T-helper 2 cell treated with Interferon-gamma antibody and Interleukin-4, amounts not matched to agents 100 ng/mL and 5 ng/mL, for 36 hours (primary cell): ENCODE measurements around the gene NINL. TPM values are rescaled to one million over a fixed set of nuclear protein-coding genes. Genes with fewer than 3 reads are reported as not detected.

ENCODE experiments used
- intact Hi-C: fragments of 100-400 bp; cut with micrococcal nuclease; formaldehyde crosslinking; loops from one replicate; pipeline ENCODE4 v1.15.1; 2023
- total RNA-seq: library from RNA; stranded (reverse); gene quantifications from 2 replicates; pipeline ENCODE4 v1.2.3, GENCODE V29; 2022

NINL gene
- total RNA-seq, 1 donor from 2014 or later: 3.4 TPM

DNA sequence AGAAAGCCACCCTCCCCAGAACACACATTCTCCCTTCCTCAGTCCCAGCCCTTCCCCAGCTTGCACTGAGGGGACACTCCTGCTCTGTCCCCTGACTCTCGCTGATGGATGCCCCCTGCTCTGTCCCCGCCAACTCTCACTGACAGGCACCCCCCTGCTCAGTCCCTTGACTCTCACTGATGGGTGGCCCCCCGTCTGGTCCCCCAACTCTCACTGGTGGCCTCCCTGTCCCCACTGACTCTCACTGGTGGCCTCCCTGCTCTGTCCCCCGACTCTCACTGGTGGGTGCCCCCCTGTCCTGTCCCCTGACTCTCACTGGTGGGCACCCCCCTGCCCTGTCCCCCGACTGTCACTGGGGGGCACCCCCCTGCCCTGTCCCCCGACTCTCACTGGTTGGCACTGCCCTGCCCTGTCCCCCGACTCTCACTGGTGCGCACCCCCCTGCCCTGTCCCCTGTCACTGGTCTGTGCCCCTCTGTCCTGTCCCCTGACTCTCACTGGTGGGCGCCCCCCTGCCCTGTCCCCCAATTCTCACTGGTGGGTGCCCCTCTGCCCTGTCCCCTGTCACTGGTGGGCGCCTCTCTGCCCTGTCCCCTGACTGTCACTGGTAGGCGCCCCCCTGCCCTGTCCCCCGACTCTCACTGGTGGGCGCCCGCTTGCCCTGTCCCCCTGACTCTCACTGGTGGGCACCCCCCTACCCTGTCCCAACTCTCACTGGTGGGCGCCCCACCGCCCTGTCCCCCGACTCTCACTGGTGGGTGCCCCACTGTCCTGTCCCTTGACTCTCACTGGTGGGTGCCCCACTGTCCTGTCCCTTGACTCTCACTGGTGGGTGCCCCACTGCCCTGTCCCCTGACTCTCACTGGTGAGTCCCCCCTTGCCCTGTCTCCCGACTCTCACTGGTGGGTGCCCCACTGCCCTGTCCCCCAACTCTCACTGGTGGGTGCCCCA, 116.9 kb downstream of the NINL start:
- intact Hi-C loops: no loop called here

DNA sequence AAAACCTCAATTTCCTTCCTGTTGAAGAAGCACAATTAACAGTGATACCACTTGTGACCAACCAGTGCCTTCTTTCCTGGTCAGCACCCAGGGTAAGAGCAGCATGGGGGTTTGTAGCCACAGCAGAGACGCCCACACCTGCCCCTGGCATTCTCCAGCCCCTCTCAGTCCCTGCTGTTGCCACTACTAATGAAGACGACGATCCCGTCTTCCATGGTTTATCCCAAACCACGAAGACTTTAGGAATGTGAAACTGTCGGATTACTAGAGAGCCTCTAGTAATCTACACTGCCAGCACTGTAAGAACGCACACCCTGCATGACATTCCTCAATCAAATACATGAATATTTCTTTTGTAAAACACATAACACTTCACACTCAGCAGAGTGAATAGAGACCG, 117.9 kb downstream of the NINL start:
- intact Hi-C loops: no loop called here

DNA sequence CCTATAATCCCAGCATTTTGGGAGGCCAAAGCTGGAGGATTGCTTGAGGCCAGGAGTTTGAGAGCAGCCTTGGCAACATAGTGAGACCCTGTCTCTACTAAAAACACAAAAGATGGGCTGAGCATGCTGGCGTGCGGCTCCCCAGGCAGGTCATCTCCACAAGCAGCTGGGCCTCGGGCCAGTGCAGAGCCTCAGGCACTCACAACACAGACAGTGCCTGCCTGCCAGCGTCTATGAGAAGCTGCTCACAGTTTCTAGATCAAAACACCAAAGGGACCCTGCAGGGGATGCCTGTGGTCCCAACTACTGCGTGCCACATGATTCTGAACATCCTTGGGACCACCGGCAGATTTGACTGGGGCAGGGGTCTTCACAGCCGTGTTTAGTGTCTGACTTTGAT, 118.5 kb downstream of the NINL start:
- intact Hi-C loops: no loop called here

DNA sequence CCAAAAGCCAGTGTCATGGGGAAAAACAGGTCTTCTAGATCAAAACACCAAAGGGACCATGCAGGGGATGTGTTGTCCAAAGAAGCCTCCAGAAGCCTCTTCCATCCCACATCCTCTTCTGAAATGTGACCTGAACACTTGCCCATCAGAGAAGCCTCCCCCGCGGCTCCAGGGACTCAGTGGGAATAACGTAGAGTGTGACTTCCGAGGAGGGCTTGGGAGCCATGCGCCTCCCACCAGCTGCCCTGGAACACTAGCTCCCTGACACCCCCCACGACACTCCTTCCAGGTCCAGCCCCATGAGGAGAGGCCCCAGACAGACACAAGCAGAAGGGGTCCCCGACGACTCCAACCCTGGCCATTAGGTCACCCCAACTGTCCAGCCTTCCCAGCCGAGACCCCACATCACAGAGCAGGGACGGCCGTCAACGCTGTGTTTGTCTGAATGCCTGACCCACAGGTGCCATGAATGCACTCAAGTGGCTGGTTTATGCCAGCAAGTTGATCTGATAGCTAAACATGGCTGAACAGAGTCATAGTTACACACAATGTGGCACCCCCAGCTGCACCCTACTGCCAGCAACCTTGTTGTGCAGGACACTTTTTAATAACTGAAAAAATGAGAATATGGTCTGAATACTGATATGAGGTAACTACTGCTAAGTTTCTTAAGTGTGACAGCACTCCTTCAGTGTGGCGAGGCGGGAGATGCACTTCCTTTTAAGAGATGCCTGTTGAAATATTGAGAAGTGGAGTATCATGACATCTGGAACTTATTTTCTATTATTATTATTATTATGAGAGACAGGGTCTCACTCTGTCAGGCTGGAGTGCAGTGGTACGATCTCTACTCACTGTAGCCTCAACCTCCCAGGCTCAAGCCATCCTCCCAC, 119.8 kb downstream of the NINL start:
- intact Hi-C loops: no loop called here

DNA sequence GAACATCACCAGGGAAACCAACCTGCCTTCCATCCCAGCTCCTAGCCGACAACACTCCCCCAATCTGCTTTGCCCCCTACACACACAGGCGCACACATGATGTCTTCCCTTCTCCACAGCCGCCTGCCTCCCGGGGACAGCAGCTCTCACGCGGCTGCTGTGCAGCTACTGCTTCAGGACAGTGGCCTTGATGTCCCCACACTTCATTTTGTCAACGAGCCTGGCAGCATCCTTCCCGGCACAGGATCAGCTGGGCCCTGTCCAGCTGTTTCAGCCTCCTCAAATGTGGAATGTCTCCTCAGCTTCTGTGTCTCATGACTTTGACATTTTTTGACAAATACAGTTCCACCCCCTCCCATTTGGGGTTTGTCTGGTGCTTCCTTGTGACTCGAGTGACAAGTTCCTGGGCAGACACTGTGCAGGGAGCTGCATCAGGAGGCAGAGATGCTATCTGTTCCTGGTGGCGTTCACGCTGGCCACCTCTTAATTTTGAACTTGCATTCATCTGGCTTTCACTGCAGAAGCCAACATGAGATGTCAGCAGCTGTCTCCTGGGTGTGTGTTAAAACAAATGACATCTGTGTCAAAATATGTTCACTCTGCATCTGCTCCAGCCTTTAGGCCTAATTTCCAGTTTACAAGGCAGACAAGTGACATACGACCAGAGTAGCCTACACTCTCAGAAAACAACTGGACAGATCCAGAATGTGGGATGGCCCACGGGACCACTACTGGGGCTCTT, 120.7 kb downstream of the NINL start:
- intact Hi-C loops: no loop called here

DNA sequence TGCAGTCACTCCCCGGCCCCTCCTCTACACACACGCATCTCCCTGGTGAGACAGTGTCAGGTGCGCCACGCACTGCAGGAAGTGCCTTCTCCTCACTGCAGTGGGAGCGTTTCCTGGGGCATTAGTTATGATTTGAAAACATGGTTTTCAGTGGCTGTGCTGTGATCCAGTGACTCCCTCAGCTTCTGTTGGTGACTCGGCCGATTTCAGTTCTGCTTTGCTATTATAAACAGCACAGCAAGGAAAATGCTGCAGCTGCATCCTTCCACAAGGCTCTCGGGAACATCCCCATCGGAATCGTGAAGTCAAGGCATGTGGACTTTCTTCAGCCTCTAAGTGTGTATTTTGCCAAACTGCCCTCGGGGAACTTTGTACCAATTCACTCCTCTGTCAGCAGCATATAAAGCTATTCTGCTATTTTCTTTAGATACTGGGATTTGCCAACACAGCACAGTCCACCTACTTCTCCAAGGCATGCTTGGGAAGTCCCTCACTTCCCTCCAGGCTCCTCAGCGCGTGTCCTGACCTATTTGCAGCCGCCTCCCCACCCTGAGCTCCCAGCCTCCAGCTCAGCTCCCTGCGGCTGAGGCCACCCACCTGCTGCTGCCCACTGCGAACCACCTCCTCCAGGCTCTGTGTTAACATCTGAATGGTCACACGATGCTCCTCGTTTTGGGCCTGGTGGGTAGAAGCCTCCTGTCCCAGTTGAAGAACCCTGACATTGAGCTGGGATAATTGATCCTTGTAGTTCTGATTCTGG, 123.4 kb downstream of the NINL start:
- intact Hi-C loops: no loop called here

DNA sequence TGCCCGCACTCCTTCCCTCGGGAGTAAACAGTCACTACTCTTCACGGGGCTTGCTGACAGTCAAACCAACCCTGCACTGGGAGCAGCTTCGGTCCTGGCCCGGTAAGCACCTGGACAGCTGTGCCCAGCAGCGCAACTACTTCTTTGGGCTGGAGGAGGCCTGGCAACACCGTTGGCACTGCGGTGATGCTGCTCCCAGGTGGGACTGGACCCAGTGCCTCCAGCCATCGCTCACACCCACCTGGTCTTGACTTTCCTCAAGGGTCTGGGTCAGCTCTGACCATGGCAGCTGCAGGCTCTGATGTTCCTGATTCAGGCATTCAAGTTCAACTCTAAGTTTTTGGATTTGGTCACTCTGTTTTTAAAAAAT, 124.1 kb downstream of the NINL start:
- intact Hi-C loops: no loop called here

DNA sequence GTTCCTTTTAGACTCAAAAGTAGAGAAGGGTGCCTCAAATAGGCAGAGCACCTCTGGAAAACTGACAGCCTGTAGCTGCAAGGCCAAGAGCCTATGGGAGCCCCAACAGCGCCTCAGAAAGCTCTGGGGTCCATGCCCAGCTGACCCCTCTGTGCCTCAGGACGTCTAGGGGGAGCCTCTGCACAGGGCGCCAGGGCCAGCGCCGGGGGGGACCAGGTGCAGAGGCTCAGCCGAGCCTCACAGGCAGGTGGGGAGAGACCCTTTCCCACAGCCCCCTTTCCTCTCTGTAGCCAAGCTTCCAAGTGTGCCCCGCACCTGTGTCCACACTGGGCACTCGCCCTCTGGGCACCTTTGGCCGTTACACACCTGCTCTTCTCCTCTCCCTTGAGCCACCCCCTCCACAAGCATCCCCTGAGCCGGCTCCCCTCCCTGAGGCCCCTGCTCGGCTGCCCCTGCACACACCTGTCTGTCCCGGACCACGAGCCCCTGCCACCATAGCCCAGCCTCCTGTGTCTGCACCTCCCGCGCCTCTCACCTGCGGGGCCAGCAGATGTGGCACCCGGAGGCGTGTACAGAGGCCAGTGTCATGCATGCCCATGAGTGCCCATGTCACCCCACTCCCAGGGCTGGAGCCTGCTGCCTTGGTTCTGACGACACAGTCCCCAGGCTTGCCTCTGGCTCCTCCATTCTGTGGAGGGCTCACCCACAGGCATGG, 124.6 kb downstream of the NINL start:
- intact Hi-C loops: no loop called here

DNA sequence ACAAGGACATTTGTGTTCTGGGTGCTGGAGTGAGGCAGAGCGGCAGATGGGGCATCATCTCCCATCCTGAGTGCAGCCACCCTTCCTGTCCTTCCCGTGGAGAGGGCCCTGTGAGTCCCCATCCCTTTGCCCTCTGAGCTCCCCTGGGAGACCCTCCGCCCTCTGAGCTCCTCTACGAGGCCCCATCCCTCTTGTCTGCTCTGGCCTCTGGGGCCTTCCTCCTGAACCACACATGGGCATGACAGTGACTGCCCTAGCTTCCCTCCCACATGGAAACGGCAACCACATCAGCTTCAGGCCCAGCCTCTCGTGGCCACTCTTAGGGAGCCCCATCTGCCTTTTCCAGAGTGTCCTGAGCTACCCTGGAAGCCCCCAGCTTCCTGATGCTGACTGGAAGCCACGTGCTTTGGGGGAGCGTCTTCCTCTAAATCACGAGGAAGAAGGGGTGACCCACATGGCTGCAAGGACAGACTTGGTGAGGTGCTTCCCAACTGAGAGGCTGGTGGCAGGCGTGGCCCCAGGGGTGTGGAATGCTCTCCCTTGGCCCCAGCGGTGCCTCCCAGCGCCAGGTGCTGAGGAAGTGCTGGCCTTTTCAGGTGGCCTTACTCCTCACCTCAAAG, 125.3 kb downstream of the NINL start:
- intact Hi-C loops: no loop called here

DNA sequence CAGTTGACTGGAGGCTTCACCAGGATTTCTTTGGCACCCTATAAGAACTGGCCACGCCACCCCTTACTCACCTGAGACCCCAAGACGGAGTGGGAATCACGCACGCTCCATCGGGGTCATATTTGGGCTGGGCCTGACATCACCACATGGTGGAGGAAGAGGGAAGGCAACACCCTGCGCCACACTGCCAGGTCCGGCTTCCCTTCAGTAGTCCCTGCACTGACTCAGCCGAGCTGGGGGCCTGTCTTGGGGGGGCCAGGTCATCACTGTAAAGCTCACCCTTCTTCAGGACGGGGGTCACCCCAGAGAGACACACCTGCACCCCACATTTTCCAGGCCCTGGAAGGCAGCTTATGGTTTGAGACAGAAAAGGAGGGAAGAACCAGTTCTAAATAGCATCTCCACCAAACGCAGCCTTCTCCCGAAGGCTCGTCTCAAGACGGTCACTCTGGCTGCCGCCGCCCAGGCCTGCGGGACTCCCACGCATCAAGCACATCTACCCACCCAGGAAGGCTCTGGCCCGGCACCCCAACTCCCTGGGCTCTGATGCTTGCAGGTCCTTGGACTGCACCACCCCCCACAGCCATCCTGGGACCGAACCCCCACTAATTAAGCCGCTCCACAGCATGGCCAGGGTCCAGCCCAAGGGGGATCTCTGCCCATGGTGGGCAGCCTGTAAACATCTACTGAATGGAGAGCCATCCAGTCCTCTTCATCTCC, 126.1 kb downstream of the NINL start:
- intact Hi-C loops: no loop called here

DNA sequence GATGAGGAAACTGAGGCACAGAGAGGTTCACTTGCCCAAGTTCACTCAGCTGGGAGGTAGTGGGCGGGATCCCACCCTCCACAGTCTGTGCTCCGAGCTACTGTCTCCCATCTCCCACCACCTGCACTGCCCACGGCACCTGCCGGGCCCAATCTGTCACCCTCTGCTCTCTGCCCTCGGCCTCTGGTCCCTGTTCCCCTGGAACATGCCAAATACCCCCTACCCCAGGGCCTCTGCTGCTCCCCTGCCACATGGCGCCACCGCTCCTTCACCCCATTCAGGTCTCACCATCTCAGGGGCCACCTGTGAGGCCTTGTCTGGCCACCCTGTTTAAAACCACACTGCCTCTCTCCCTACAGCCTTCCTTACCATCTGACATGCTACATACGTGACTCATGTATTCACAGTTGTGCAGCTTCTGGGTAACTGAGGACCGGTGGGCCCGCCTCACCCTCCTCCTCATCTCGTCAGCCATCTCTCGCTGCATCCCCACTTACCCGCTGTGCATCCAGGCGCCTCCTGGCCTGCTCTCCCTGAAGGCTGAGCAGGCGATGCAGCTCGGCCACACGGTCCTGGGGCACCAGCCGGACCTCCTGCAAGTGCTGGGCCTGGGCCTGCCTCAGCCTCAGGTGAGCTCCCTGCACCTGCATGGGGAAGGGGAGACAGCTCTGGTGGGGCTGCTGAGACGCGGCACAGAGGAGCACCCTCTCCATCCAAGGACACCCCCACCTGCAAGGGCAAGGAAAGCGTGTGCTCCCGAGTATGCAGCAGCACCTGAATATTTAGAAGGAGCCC, 127.2 kb downstream of the NINL start:
- intact Hi-C loops: no loop called here

DNA sequence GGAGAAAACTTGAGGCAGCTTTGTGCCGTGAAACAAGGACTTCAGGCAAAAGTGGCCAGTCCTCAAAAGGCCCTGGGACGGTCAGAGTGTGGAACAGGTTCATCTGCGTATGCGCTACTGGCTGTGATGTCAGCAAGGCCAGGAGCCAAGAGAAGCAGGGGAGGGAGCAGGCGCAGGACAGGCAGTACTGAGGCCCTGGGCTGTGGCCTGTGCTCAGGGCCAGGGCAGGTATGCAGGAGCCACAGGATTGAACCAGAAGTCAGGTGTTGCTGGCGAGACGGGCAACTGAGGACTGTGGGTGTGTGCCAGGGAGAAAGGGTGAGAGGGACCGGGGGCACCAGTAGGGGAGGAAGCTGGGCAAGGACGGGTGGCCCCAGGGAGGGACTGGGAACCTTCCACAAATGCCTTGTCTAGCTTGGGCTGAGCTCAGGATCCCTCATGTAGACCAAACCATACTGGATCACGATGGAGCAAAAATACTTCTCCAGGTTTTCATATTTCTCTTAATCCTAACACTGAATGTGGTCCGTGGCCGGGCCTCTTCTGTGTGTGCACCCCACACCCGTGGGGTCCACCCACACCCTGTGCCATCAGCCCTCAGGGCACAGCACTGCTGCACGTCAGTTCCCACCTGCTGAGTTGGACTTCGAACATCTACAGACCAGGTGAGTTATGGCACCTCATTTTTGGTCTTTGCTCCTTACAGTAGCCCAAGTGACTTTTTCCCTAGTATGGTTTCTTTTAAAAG, 131.0 kb downstream of the NINL start:
- intact Hi-C loops: no loop called here

DNA sequence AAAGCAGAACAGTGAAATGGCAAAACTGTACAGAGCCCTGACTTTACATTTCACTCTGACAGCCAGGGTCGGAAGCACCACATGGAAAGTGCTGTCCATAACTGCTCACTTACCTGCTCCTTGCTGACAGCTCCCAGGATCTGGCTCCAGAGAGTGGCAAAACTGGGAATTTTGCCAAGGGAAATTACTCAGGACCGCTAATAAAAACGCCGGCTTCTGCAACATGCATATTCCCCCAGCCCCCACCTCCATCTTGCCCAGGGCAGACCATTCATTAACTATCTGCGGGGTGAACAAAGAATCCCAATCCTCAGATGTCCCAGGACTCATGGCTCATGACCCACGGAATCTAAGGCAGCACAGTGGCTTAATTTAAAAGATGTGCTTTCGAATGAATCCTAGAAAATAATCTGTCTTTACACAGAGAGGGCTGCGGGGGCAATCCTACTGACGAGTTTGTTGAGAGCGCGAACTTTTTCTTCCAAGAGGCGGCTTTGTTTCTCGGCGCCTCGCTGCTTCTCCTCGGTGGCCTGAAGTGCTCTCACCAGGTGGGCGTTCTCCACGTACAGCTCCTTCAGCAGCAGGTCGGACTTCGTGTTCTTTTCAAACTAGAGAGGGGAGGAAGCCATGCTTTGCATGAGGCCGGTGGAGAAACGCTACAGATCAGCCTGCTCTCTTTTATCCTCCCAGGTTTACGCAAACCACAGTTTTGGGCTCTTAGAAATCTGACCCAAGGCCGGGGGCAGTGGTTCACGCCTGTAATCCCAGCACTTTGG, 132.1 kb downstream of the NINL start:
- intact Hi-C loops: no loop called here

DNA sequence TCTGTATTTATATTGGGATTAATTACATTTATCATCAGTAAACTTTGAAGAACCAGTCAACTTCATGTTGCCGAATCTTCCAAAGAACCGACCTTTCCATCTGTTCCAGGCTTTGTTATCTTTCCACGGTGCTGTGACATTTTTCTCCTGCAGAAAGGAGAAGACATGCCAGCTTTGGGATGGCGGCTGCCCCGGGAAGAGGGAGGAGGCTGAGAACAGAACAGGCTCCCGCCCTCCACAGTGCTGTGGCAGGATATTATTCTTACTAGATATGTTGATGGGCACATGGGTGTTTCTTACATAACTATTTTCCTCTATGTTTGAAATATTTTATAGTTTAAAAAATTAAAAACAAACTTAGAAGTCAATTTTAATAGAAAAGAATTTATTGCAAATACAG, 133.0 kb downstream of the NINL start:
- intact Hi-C loops: no loop called here

DNA sequence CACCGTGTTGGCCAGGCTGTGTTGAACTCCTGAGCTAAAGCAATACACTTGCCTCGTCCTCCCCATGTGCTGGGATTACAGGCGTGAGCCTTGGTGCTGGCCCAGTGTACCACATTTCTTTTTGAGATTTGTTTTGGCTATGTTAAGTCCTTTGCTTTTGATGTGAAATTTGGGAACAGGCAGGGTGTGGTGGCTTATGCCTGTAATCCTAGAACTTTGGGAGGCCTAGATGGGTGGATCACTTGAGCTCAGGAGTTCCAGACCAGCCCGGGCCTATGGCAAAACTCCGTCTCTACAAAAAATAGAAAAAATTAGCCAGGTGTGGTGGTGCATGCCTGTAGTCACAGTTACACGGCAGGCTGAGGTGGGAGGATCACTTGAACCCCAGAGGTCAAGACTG, 137.7 kb downstream of the NINL start:
- intact Hi-C loops: no loop called here

DNA sequence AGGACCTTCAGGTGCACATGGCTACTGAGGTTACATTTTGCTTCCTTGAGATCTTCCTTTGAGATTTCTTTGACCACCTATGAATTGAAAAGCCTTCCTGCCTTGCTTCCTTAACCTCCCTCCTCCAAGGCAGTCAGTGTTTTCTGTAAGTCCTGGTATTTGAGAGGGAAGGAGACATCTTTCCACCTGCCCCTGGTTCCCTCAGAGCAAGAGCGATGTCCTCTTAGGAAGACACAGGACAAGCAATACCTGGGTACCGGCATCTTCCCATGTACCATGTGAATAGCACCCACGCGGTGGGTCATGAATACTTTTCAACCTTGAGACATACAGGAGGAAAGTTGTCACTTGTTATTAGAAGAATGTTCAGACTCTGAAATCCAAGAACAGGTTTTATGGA, 140.8 kb downstream of the NINL start:
- intact Hi-C loops: no loop called here

DNA sequence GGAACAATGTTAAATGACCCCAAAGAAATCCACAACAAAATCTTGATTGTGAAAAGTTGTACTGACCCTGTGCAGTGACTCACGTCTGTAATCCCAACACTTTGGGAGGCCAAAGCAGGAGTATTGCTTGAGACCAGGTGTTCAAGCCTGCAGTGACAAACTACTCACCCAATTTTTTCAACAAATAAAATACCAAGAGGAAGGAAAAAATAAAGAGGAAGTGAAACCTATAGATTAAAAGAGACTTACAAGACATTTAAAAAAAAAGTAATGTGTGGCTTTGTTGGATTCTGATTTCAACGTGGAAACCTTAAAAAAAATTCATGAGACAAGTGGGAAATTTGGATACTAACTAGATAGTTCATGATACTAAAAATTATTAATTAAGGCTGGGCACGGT, 146.0 kb downstream of the NINL start:
- intact Hi-C loops: no loop called here
